Stimulated activated CD4-positive, alpha-beta T cell treated with anti-CD3 and anti-CD28 coated beads, TNF-alpha, amount 100 ng/mL, for 48 hours (primary cell): ENCODE results near the gene PRELID2.
"Not testable (repeated sequence)": the region's sequence is repeated elsewhere in the genome, so short reads cannot be mapped to it uniquely, and the experiment has no call there.

Experiments used
- DNase-seq, 3 donors: peaks; one replicate each; pipeline ENCODE4 v3.0.0-alpha.2; 2020; ENCODE audit warnings: low read depth in 3 of 3

The PRELID2 gene

GRCh38 chr5:145750199-145750598, 84.9 kb downstream of the PRELID2 start:
- no peak for DNase-seq

GRCh38 chr5:145743396-145744061, 91.6 kb downstream of the PRELID2 start:
- no peak for DNase-seq

GRCh38 chr5:145739843-145740242, 95.3 kb downstream of the PRELID2 start:
- DNase-seq: no peak

- DNase-seq: no peak
These were observed 96.9 kb downstream of the PRELID2 start for GRCh38 chr5:145738227-145738626.

GRCh38 chr5:145737578-145737977, 97.6 kb downstream of the PRELID2 start:
- DNase-seq: no peak

GRCh38 chr5:145729956-145730355, 105.2 kb downstream of the PRELID2 start:
- DNase-seq: not testable (repeated sequence)

GRCh38 chr5:145723516-145723915, 111.6 kb downstream of the PRELID2 start:
- no peak for DNase-seq

- no peak for DNase-seq
These were observed 116.2 kb downstream of the PRELID2 start for GRCh38 chr5:145718956-145719355.

- DNase-seq: no peak
These were observed 119.7 kb downstream of the PRELID2 start for GRCh38 chr5:145715412-145715811.

- DNase-seq: no peak
These were observed 122.9 kb downstream of the PRELID2 start for GRCh38 chr5:145712245-145712644.

GRCh38 chr5:145711417-145711816, 123.7 kb downstream of the PRELID2 start:
- DNase-seq: no peak
